Bronchial epithelial cell (primary cell): ENCODE data around the gene DNHD1. TPM values are rescaled to one million over a fixed set of nuclear protein-coding genes. Genes with fewer than 3 reads are reported as not detected.

Source experiments
- DNase-seq: peaks from one replicate; pipeline ENCODE4 v3.0.0-alpha.2; 2010; ENCODE audit warnings: low read depth
- FAIRE-seq: peaks from 2 replicates; lab custom pipeline; 2011; peaks lifted over from hg19 to GRCh38; lab: Jason Lieb, UNC
- H3K27me3 ChIP-seq: 2 replicates; pipeline ENCODE4 v1.5.1; 2011; ENCODE audit warnings: low read length; ENCODE audit not compliant: control insufficient read depth, insufficient read depth
- H3K36me3 ChIP-seq: 2 replicates; pipeline ENCODE4 v1.5.1; 2011; ENCODE audit warnings: low read length; ENCODE audit not compliant: control insufficient read depth, insufficient read depth
- H3K4me3 ChIP-seq: 2 replicates; pipeline ENCODE4 v1.5.1; 2011; ENCODE audit warnings: mild to moderate bottlenecking, low read depth, low read length, control low read depth
- CTCF ChIP-seq: IDR thresholded peaks from 2 replicates; pipeline ENCODE4 v1.5.1; 2011; ENCODE audit warnings: mild to moderate bottlenecking, moderate library complexity, low read length, control low read depth, inconsistent platforms; ENCODE audit not compliant: insufficient read depth, severe bottlenecking
- total RNA-seq: library from RNA; depleted of rRNA; stranded (reverse); fragments of >200 nt; gene quantifications from 2 replicates; pipeline ENCODE4 v1.2.1, GENCODE V29; 2014

DNHD1 gene
- total RNA-seq, 1 donor from 2014 or later: 4.5 TPM

- Histone ChIP-seq H3K27me3 (no peaks in the 10 kb centered on the region), H3K36me3 (peaks cover 7% of the 10 kb centered on the region), H3K4me3 (peak within 1 kb of the TSS; percentile 54)
- DNase-seq (peak; percentile 94), FAIRE-seq (peak; percentile 90)
- TF ChIP-seq CTCF: no peak
Observed at GRCh38 chr11:6619004-6619745, 122.1 kb downstream of the DNHD1 start, which contains the start of gene TPP1. Gene TPP1 (minus strand): TSS chr11:6619422. CDS start chr11:6619400, 22 bp downstream.

GRCh38 chr11:6620636-6621035 is 123.6 kb downstream of the DNHD1 start:
- H3K36me3 ChIP-seq: peaks cover 5% of the 10 kb centered on the region
- no peaks in the 10 kb centered on the region for H3K27me3 ChIP-seq
- no peak overlapping the region for H3K4me3 ChIP-seq
- no peak for DNase-seq
- no peak for FAIRE-seq
- TF ChIP-seq CTCF: no peak

Other genes starting within 250 kb of the DNHD1 start
- gene CCKBR, start 237.4 kb upstream of the DNHD1 start, total RNA-seq: not detected in 2 replicates
- 35.0 and 41.6 TPM in 2 replicates for gene CAVIN3, start 176.8 kb upstream of the DNHD1 start, total RNA-seq
- gene SMPD1, start 106.8 kb upstream of the DNHD1 start, total RNA-seq: 1.1 and 3.2 TPM in 2 replicates
- gene APBB1, start 78.2 kb upstream of the DNHD1 start, total RNA-seq: 1.7 and 1.8 TPM in 2 replicates
- gene HPX, start 56.3 kb upstream of the DNHD1 start, total RNA-seq: 0.26 and 0.51 TPM in 2 replicates
- 7.6 and 9.9 TPM in 2 replicates for gene TRIM3, start 23.3 kb upstream of the DNHD1 start, total RNA-seq
- 59.3 and 72.7 TPM in 2 replicates for gene ARFIP2, start 15.9 kb upstream of the DNHD1 start, total RNA-seq
- gene TIMM10B, start 15.8 kb upstream of the DNHD1 start, total RNA-seq: 39.5 and 42.1 TPM in 2 replicates
- gene RRP8, start 106.3 kb downstream of the DNHD1 start, total RNA-seq: 10.3 and 10.5 TPM in 2 replicates
- 47.0 and 70.3 TPM in 2 replicates for gene ILK, start 106.5 kb downstream of the DNHD1 start, total RNA-seq
- 43.2 and 70.2 TPM in 2 replicates for gene TAF10, start 114.9 kb downstream of the DNHD1 start, total RNA-seq
- 23.7 and 40.8 TPM in 2 replicates for gene TPP1, start 122.1 kb downstream of the DNHD1 start, total RNA-seq
- 0.26 TPM in 2 replicates for gene DCHS1, start 158.5 kb downstream of the DNHD1 start, total RNA-seq
- gene MRPL17, start 186.1 kb downstream of the DNHD1 start, total RNA-seq: 44.5 and 63.7 TPM in 2 replicates